ENCODE data around the gene PTPRZ1. TPM values are rescaled to one million over a fixed set of nuclear protein-coding genes. Genes with fewer than 3 reads are reported as not detected.

The PTPRZ1 gene
- total RNA-seq, 1 experiment from 2014 or later: 74.2 TPM

GRCh38 chr7:121875203-121875602, 2.2 kb downstream of the PTPRZ1 start:
- H3K4me1 Mint-ChIP-seq: peaks cover 50 to 57% of the 10 kb centered on the region in 2 experiments

More at GRCh38 chr7:121875203-121875602, 2.2 kb downstream of the PTPRZ1 start:
- Mint-ChIP-seq H3K9me3 (peaks cover 0 to 4% of the 10 kb centered on the region in 2 experiments; a peak in 2 of 5 replicates), H3K4me3 (peak overlapping the region; percentile 91 to 96), H3K36me3 (ENCODE audit: insufficient read depth in 1 of 3, low read depth in 3 of 3) (peaks cover 11% of the 10 kb centered on the region in 3 experiments), H3K27me3 (ENCODE audit: low read depth) (peaks cover 2% of the 10 kb centered on the region), H3K27ac (peak overlapping the region in 1 of 3 experiments; percentile 11; a peak in 1 of 7 replicates)
- H3K14ac ChIP-seq (ENCODE audit: insufficient read depth, low read length): no peak overlapping the region
- peaks cover 4% of the 10 kb centered on the region for H3K23me2 ChIP-seq (ENCODE audit: insufficient read length, low read depth, low read length, poor library complexity, severe bottlenecking)
- H3K23ac ChIP-seq (ENCODE audit: insufficient read length, low read depth, low read length): no peak overlapping the region
- H2BK120ac ChIP-seq (ENCODE audit: low read depth, low read length, poor library complexity, severe bottlenecking): no peak overlapping the region
- H4K91ac ChIP-seq (ENCODE audit: insufficient read length, low read depth, low read length): no peak overlapping the region
- no peak overlapping the region for H3T11ph ChIP-seq (ENCODE audit: low read length)
- no peak overlapping the region for H2AK5ac ChIP-seq (ENCODE audit: insufficient read length, low read length)
- H2AFZ ChIP-seq (ENCODE audit: low read length): no peak overlapping the region
- H2BK5ac ChIP-seq (ENCODE audit: insufficient read length, low read length): no peak overlapping the region
- H3K79me2 ChIP-seq (ENCODE audit: insufficient read depth, low read length): peaks cover 49% of the 10 kb centered on the region
- TF ChIP-seq, protein P1, sequence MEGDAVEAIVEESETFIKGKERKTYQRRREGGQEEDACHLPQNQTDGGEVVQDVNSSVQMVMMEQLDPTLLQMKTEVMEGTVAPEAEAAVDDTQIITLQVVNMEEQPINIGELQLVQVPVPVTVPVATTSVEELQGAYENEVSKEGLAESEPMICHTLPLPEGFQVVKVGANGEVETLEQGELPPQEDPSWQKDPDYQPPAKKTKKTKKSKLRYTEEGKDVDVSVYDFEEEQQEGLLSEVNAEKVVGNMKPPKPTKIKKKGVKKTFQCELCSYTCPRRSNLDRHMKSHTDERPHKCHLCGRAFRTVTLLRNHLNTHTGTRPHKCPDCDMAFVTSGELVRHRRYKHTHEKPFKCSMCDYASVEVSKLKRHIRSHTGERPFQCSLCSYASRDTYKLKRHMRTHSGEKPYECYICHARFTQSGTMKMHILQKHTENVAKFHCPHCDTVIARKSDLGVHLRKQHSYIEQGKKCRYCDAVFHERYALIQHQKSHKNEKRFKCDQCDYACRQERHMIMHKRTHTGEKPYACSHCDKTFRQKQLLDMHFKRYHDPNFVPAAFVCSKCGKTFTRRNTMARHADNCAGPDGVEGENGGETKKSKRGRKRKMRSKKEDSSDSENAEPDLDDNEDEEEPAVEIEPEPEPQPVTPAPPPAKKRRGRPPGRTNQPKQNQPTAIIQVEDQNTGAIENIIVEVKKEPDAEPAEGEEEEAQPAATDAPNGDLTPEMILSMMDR (conservative IDR thresholded peaks at IDR 0.05): no peak
- no peak overlapping the region for H4K8ac ChIP-seq (replicated peaks; ENCODE audit: insufficient read length, low read depth, low read length)
- H3K79me1 ChIP-seq (ENCODE audit: insufficient read depth, low read depth, low read length, poor library complexity, severe bottlenecking): peaks cover 2% of the 10 kb centered on the region
- no peak overlapping the region for H3K27ac ChIP-seq (ENCODE audit: insufficient read length, low read depth, low read length)
- H3K9me3 ChIP-seq (ENCODE audit: control insufficient read depth, low read depth, low read length): no peaks in the 10 kb centered on the region
- peak overlapping the region; percentile 94 for H3K4me2 ChIP-seq (ENCODE audit: insufficient read depth, insufficient read length, low read length)
- H3K9ac ChIP-seq (ENCODE audit: extremely low read depth, insufficient read length, low read length): no peak overlapping the region
- no peak overlapping the region for H3K18ac ChIP-seq (ENCODE audit: insufficient read length, low read depth, low read length)
- no peaks in the 10 kb centered on the region; the same call in 1 of the 2 replicates for H3K27me3 ChIP-seq (ENCODE audit: insufficient read depth, low read length)
- no peak for DNase-seq
- H3K56ac ChIP-seq (ENCODE audit: insufficient read length, low read depth, low read length): no peak overlapping the region
- H2BK12ac ChIP-seq (ENCODE audit: insufficient read length, low read depth, low read length): no peak overlapping the region
- H3K4ac ChIP-seq (ENCODE audit: low read depth, low read length): no peak overlapping the region
- H2BK15ac ChIP-seq (ENCODE audit: low read depth, low read length): no peak overlapping the region
- no peak overlapping the region for H4K5ac ChIP-seq (ENCODE audit: insufficient read length, low read depth, low read length)
- H2BK20ac ChIP-seq (ENCODE audit: low read depth, low read length, poor library complexity, severe bottlenecking): no peak overlapping the region
- peaks cover 18% of the 10 kb centered on the region for H3K4me1 ChIP-seq (ENCODE audit: insufficient read depth, low read length)
- H4K20me1 ChIP-seq (ENCODE audit: control insufficient read depth, insufficient read depth, insufficient read length): no peaks in the 10 kb centered on the region
